Smooth muscle cell (in vitro differentiated cells): ENCODE results near the gene SELENOS. TPM values are rescaled to one million over a fixed set of nuclear protein-coding genes. Genes with fewer than 3 reads are reported as not detected.

Experiments
- DNase-seq: peaks from one replicate; lab custom pipeline; 2025; ENCODE audit not compliant: unreplicated experiment; lab: John Stamatoyannopoulos, UW
- H2AFZ ChIP-seq: fragments of 200-600 bp; sonication (generic); 2 replicates; pipeline ENCODE4 v1.6.0; 2016; ENCODE audit warnings: antibody characterized with exemption, low read depth, mild to moderate bottlenecking
- H3F3A ChIP-seq: fragments of 200-600 bp; sonication (generic); 2 replicates; pipeline ENCODE4 v1.6.0; 2017; ENCODE audit warnings: antibody characterized with exemption, low read depth
- H3K27ac ChIP-seq: fragments of 200-600 bp; sonication (generic); 2 replicates; pipeline ENCODE4 v1.5.1; 2016; ENCODE audit warnings: low read depth, mild to moderate bottlenecking
- H3K27me3 ChIP-seq: fragments of 200-600 bp; sonication (generic); 2 replicates; pipeline ENCODE4 v1.6.1; 2016; ENCODE audit warnings: low read depth, mild to moderate bottlenecking
- H3K36me3 ChIP-seq: fragments of 200-600 bp; sonication (generic); 2 replicates; pipeline ENCODE4 v1.5.1; 2016; ENCODE audit warnings: low read depth
- H3K4me1 ChIP-seq: fragments of 200-600 bp; sonication (generic); 2 replicates; pipeline ENCODE4 v1.5.1; 2016; ENCODE audit warnings: low read depth
- H3K4me2 ChIP-seq: fragments of 200-600 bp; sonication (generic); 2 replicates; pipeline ENCODE4 v1.6.0; 2016; ENCODE audit warnings: mild to moderate bottlenecking
- H3K4me3 ChIP-seq: fragments of 200-600 bp; sonication (generic); 2 replicates; pipeline ENCODE4 v1.5.1; 2016; ENCODE audit warnings: mild to moderate bottlenecking
- H3K79me2 ChIP-seq: fragments of 200-600 bp; sonication (generic); 2 replicates; pipeline ENCODE4 v1.6.0; 2016; ENCODE audit warnings: low read depth, mild to moderate bottlenecking
- H3K9ac ChIP-seq: fragments of 200-600 bp; sonication (generic); 2 replicates; pipeline ENCODE4 v1.6.0; 2016; ENCODE audit warnings: low read depth
- H3K9me3 ChIP-seq: fragments of 200-600 bp; sonication (generic); replicated peaks from 2 replicates; pipeline ENCODE4 v1.5.1; 2016; ENCODE audit warnings: low read depth
- H4K20me1 ChIP-seq: fragments of 200-600 bp; sonication (generic); 2 replicates; pipeline ENCODE4 v1.6.0; 2016; ENCODE audit warnings: low read depth
- CTCF ChIP-seq: fragments of 200-600 bp; sonication (generic); IDR thresholded peaks from 2 replicates; pipeline ENCODE4 v1.5.1; 2017; ENCODE audit warnings: borderline replicate concordance, mild to moderate bottlenecking, antibody characterized with exemption; ENCODE audit not compliant: insufficient read depth, poor library complexity, severe bottlenecking
- WGBS: methylation state at CpG from one replicate; pipeline ENCODE4 v1.1.7; 2016; ENCODE audit warnings: low lambda C conversion rate; 5-methylcytosine and 5-hydroxymethylcytosine counted together
- polyA plus RNA-seq: library from polyadenylated mRNA; unstranded; fragments of >200 nt; fragmentation: Nextera tagmentation; extraction: Ambion mirVana; gene quantifications from 2 replicates; pipeline ENCODE4 v1.2.1, GENCODE V29; 2016
- total RNA-seq: library from RNA; depleted of rRNA; stranded (reverse); fragments of >200 nt; gene quantifications from 2 replicates; pipeline ENCODE4 v1.2.3, GENCODE V29; 2014

SELENOS gene
- total and polyA plus RNA-seq, 2 experiments from 2014 or later: 108 to 130 TPM

GRCh38 chr15:101251830-101252820 is 25.2 kb downstream of the SELENOS start, which contains the start of gene CHSY1:
CHSY1 (minus strand) TSS chr15:101252048; CDS start chr15:101251456, 592 bp downstream.
- TF ChIP-seq CTCF: no peak
- H3K27ac ChIP-seq: peak within 1 kb of the TSS; percentile 65
- H3F3A ChIP-seq: peaks cover 32% of the 10 kb centered on the region
- peaks cover 39% of the 10 kb centered on the region for H4K20me1 ChIP-seq
- peak within 1 kb of the TSS; percentile 77 for H2AFZ ChIP-seq
- peak within 1 kb of the TSS; percentile 88 for H3K4me2 ChIP-seq
- H3K9me3 ChIP-seq: no peaks in the 10 kb centered on the region
- 1% methylated on average over 84 of the region's 108 CpGs for WGBS
- H3K27me3 ChIP-seq: no peaks in the 10 kb centered on the region
- peak; percentile 74 for DNase-seq
- H3K36me3 ChIP-seq: no peaks in the 10 kb centered on the region
- H3K4me3 ChIP-seq: peak within 1 kb of the TSS; percentile 79
- peak within 1 kb of the TSS; percentile 73 for H3K9ac ChIP-seq
- peaks cover 40% of the 10 kb centered on the region for H3K4me1 ChIP-seq
- H3K79me2 ChIP-seq: peaks cover 64% of the 10 kb centered on the region

DNA sequence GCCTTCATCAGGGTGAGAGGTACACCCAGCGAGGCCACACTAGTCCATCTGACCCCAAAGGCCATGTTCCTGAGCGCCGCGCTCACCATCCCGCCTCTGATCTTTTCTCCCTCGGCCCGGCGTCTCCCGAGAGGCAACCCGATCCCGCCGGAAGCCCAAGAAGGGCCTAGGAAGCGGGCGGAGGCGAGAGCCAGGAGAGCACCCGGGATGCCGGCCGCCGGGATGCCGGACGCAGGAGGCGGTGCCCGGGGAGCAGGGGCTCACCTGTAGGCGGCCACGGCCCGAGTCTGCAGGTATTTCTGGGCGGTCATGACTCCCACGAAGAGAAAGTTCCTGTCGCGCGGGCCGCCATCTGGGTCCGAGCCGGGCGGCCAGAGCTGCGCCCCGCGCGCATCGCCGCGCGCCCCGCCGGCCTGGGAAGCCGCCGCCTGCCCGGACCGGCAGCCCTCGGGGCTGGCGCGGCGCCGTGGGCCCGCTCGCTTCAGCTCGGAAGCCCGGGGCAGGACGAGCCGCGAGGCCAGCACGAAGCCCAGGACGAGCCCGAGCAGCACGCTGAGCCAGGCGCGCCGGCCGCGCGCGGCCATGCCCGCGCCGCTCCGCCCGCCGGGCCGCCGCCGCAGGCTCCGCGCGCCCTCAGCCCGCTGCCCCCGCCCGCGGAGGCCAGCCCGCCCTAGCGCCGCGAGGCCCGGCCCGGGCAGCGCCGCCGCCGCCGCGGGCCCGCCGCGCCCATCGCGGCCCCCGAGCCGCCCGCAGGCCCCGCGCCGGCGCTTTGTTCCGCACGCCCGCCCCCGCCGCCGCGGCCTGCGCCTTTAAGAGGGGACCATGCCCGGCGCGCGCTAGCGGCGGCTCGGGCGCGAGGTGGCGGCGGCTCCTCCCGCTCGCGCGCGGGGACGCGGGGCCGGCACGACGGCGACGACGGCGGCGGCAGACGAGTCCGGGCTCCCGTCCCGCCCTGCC is 26.1 kb downstream of the SELENOS start:
- Histone ChIP-seq H2AFZ (no peak overlapping the region), H3K36me3 (no peaks in the 10 kb centered on the region), H3K27me3 (no peaks in the 10 kb centered on the region), H3F3A (peaks cover 33% of the 10 kb centered on the region), H4K20me1 (peaks cover 49% of the 10 kb centered on the region), H3K27ac (peak overlapping the region; percentile 65), H3K4me3 (peak overlapping the region; percentile 79), H3K9ac (peak overlapping the region; percentile 73), H3K9me3 (no peaks in the 10 kb centered on the region), H3K4me2 (peak overlapping the region; percentile 88), H3K4me1 (peaks cover 37% of the 10 kb centered on the region), H3K79me2 (peaks cover 74% of the 10 kb centered on the region)
- no peak for DNase-seq
- under 1% methylated on average over 67 of the region's 150 CpGs for WGBS
- TF ChIP-seq CTCF: no peak

- no peak for TF ChIP-seq CTCF
- H4K20me1 ChIP-seq: peaks cover 56% of the 10 kb centered on the region
- no peak for DNase-seq
These were observed 26.9 kb downstream of the SELENOS start for GRCh38 chr15:101250341-101250831.

More at GRCh38 chr15:101250341-101250831, 26.9 kb downstream of the SELENOS start:
- Histone ChIP-seq H2AFZ (no peak overlapping the region), H3F3A (peaks cover 26% of the 10 kb centered on the region), H3K4me3 (peak overlapping the region; percentile 79), H3K79me2 (peaks cover 82% of the 10 kb centered on the region), H3K27ac (peak overlapping the region; percentile 33), H3K4me2 (peak overlapping the region; percentile 88), H3K36me3 (no peaks in the 10 kb centered on the region), H3K9ac (peak overlapping the region; percentile 73), H3K4me1 (peaks cover 30% of the 10 kb centered on the region), H3K9me3 (no peaks in the 10 kb centered on the region), H3K27me3 (no peaks in the 10 kb centered on the region)
- WGBS: 10% methylated on average over 6 of the region's 6 CpGs
